Esophagus squamous epithelium (tissue), 4 donors: ENCODE results near the gene SHMT1.

ENCODE experiments used
- CTCF ChIP-seq, 6 experiments: fragments of 450-650 bp in 4 of 6; fragments of 200-600 bp in 2 of 6; sonication (generic) in 2 of 6; IDR thresholded peaks; one replicate each; pipeline ENCODE4 v1.5.1; 2016 to 2019; ENCODE audit warnings: antibody characterized with exemption in 6 of 6, mild to moderate bottlenecking in 4 of 6, moderate library complexity in 4 of 6
- POLR2A ChIP-seq, 4 donors: fragments of 450-650 bp; IDR thresholded peaks; one replicate each; pipeline ENCODE4 v1.6.1; 2017; ENCODE audit warnings: antibody characterized with exemption in 4 of 4, mild to moderate bottlenecking in 4 of 4, moderate library complexity in 3 of 4

- TF ChIP-seq CTCF (IDR thresholded peaks at IDR 0.05) (no peak), POLR2A (IDR thresholded peaks at IDR 0.05) (no peak)
Observed at GRCh38 chr17:18322522-18322921, 40.8 kb downstream of the SHMT1 start.
